Psoas muscle (tissue), 8 donors: Measurements from ENCODE around the gene DNM3. TPM values are rescaled to one million over a fixed set of nuclear protein-coding genes. Genes with fewer than 3 reads are reported as not detected.

Experiments used
- ATAC-seq, 4 donors: fragments of 200-7000 bp; cut with Tn5 transposase; one replicate each; pipeline ENCODE4 v1.9.1; 2020; ENCODE audit warnings: moderate library complexity in 3 of 4, mild to moderate bottlenecking in 2 of 4
- DNase-seq, 2 donors: peaks; one replicate each; pipeline ENCODE4 v3.0.0-alpha.2; 2020
- H3K27ac ChIP-seq: fragments of 200-600 bp; one replicate; pipeline ENCODE4 v1.8.0; 2022
- H3K27me3 ChIP-seq, 3 donors: fragments of 200-600 bp in 1 of 3; one replicate each; pipeline versions ENCODE4 v1.6.1 to v1.8.0; 2013 to 2022; ENCODE audit warnings: low read length in 2 of 3, mild to moderate bottlenecking in 2 of 3, moderate library complexity in 1 of 3; ENCODE audit not compliant: insufficient read depth in 3 of 3
- H3K36me3 ChIP-seq, 2 donors: fragments of 200-600 bp in 1 of 2; one replicate each; pipeline versions ENCODE4 v1.6.1 to v1.8.0; 2013 to 2022; ENCODE audit warnings: low read depth in 1 of 2, mild to moderate bottlenecking in 1 of 2, moderate library complexity in 1 of 2; ENCODE audit not compliant: insufficient read depth in 1 of 2
- H3K4me1 ChIP-seq: fragments of 200-600 bp; one replicate; pipeline ENCODE4 v1.8.0; 2022
- H3K4me3 ChIP-seq: fragments of 200-600 bp; one replicate; pipeline ENCODE4 v1.8.0; 2022; ENCODE audit warnings: mild to moderate bottlenecking
- H3K9me3 ChIP-seq: fragments of 200-600 bp; one replicate; pipeline ENCODE4 v1.8.0; 2022
- WGBS, 3 donors: extraction: QIAGEN DNeasy Blood & Tissue Kit; methylation state at CpG; one replicate each; pipeline versions ENCODE4 v1.1.6 to v1.1.7; 2013; 5-methylcytosine and 5-hydroxymethylcytosine counted together
- intact Hi-C, 2 donors: fragments of 100-400 bp; cut with DNase I; formaldehyde crosslinking; loops; one replicate each; pipeline versions ENCODE4 v1.11.0 to v1.14.2; 2022
- polyA plus RNA-seq, 3 donors: library from polyadenylated mRNA; stranded (reverse); fragments of 200-250 nt; gene quantifications; one replicate each; pipeline ENCODE4 v1.2.3, GENCODE V29; 2013
- total RNA-seq, 4 donors: library from RNA; stranded (reverse); fragmentation: NEBNext Ultra II Directional in 2 of 4; extraction: Animal tissue kit (Norgen Biotek cat#: 25700) in 2 of 4; gene quantifications; one replicate each; pipeline versions ENCODE4 v1.2.1 to v1.2.4, GENCODE V29; 2021 to 2023
- TF ChIP-seq, protein P1 (sequence below): fragments of 200-600 bp; IDR thresholded peaks from one replicate; pipeline ENCODE4 v1.8.0; 2022; ENCODE audit warnings: antibody characterized with exemption
- donor health status: healthy with polysubstance abuse.
- donor health status: DM: no; HTN: no; CAD: no; lungs with moderate emphysema.
- donor health status: Bipolar disorder and iron deficiency.
- donor health status: healthy.
- donor health status: DM: yes; HTN: yes; CAD: no.
- donor health status: DM: no; HTN: no; CAD: no.
- donor health status: DM: no; HTN: no; CAD: no.
- donor health status: DM: yes; HTN: yes; CAD: no.

The DNM3 gene
- total and polyA plus RNA-seq, 7 donors: 0.31 to 1.0 (median 0.77) TPM

DNA sequence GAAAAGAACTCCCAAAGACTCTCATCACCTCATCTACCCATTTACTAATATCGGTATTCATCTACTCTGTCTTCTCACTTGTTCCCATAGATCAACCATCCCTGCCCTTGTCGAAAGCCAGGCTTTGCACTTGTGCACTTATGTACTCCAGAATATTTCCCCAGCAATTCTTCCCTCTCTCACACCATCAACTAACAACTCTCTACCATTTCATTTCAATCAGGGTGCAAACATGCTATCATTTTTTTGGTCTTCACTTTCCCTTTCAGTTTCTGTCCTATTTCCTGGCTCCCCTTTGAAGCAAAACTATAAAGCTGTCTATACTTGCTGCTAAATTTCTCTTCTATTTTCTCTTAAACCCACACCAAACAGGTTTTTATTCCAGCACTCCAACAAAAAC is 585.9 kb downstream of the DNM3 start:
- Histone ChIP-seq H3K9me3 (no peaks in the 10 kb centered on the region), H3K27me3 (no peaks in the 10 kb centered on the region), H3K4me1 (no peaks in the 10 kb centered on the region), H3K4me3 (no peak overlapping the region), H3K36me3 (no peaks in the 10 kb centered on the region), H3K27ac (no peak overlapping the region)
- DNase-seq (no peak), ATAC-seq (no peak)
- TF ChIP-seq, protein P1, sequence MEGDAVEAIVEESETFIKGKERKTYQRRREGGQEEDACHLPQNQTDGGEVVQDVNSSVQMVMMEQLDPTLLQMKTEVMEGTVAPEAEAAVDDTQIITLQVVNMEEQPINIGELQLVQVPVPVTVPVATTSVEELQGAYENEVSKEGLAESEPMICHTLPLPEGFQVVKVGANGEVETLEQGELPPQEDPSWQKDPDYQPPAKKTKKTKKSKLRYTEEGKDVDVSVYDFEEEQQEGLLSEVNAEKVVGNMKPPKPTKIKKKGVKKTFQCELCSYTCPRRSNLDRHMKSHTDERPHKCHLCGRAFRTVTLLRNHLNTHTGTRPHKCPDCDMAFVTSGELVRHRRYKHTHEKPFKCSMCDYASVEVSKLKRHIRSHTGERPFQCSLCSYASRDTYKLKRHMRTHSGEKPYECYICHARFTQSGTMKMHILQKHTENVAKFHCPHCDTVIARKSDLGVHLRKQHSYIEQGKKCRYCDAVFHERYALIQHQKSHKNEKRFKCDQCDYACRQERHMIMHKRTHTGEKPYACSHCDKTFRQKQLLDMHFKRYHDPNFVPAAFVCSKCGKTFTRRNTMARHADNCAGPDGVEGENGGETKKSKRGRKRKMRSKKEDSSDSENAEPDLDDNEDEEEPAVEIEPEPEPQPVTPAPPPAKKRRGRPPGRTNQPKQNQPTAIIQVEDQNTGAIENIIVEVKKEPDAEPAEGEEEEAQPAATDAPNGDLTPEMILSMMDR: no peak
- 94 to 99% (median 96%) methylated on average over 2 of the region's 2 CpGs for WGBS, 3 donors
- intact Hi-C loops: no loop called here

DNA sequence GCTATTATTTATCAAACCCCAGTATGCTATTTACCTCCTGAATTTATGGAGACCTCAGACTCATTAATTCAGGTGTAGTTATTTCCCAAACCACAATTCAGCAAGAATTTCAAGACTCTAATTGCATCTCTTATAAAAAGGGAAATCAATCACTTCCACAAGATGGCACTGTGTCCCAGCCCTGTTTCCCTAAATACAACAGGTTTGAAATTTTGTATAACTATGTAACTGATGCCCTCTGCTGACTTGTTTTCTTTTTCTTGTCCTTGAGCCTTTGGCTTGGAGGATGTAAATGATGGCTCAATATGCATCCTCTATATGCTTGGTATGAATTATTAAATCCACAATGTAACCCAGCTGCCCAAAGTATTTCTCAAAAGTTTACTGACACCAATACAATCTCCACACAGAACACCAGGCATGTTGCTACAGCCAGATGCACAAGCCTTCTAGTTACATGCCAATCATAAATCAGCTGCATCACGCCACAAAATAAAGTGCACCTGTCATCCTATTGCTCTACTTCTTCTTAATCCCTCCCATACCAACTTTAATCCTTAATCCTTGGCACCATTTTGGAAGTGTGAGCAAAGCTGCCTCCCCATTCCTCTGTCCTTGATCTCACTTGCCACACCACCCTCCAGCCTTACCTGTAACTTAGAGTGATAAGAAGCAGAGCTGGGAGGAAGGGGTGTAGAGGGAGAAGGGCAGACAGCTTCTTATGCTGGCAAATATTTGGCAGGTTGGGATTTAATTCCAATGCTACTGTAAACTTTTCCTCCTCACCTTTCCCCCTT is 588.2 kb downstream of the DNM3 start:
- Histone ChIP-seq H3K27me3 (no peaks in the 10 kb centered on the region), H3K36me3 (no peaks in the 10 kb centered on the region), H3K27ac (no peak overlapping the region), H3K4me1 (no peaks in the 10 kb centered on the region), H3K4me3 (no peak overlapping the region), H3K9me3 (no peaks in the 10 kb centered on the region)
- no peak for DNase-seq
- TF ChIP-seq, protein P1: peak; percentile 59
- intact Hi-C loops: no loop called here
- peak in 2 of 4 donors; percentile 39 to 60 for ATAC-seq
- WGBS, 3 donors: 36 to 43% (median 38%) methylated on average over 1 of the region's 1 CpG

DNA sequence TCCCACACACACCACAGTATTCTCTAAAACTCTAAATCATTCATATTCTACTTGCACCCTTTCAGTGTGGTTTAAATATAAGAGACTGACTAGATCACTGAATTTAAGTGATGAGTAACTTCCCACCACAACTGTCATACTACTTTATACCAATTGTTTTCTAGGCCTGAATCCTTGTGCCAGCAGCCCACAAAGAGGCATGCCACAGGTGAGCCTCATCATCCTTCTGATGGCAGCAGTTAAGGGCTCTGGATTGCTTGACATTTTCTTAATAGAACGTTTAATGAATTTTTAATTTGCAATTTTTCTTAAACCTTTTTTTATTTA is 588.8 kb downstream of the DNM3 start:
- TF ChIP-seq, protein P1: no peak
- Histone ChIP-seq H3K9me3 (no peaks in the 10 kb centered on the region), H3K4me3 (no peak overlapping the region), H3K4me1 (no peaks in the 10 kb centered on the region), H3K27me3 (no peaks in the 10 kb centered on the region), H3K36me3 (no peaks in the 10 kb centered on the region), H3K27ac (no peak overlapping the region)
- 78 to 80% (median 79%) methylated on average over 1 of the region's 1 CpG for WGBS, 3 donors
- DNase-seq (no peak), ATAC-seq (no peak)
- intact Hi-C loops: no loop called here

DNA sequence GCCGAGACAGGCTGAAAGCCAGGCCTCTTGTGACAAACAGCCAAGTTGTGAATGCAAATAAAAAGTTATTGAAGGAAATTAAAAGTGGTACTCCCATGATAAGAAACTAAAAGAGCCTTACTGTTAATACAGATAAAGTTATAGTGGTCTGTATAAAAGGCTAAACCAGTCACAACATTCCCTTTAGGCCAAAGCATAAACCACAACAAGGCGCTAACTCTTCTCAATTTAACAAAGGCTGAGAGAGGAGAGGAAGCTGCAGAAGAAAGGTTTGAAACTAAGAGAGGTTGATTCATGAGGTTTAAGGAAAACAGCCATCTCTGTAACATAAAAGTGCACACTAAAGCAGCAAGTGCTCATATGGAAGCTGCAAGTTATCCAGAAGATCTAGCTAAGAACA is 589.9 kb downstream of the DNM3 start:
- 91 to 95% (median 91%) methylated on average over 2 of the region's 2 CpGs for WGBS, 3 donors
- DNase-seq: no peak

More for the DNA sequence above, 589.9 kb downstream of the DNM3 start:
- Histone ChIP-seq H3K27ac (no peak overlapping the region), H3K4me3 (no peak overlapping the region), H3K4me1 (no peaks in the 10 kb centered on the region), H3K36me3 (no peaks in the 10 kb centered on the region), H3K9me3 (no peaks in the 10 kb centered on the region), H3K27me3 (no peaks in the 10 kb centered on the region)
- ATAC-seq: no peak
- intact Hi-C loops: no loop called here
- TF ChIP-seq, protein P1: no peak
